Measurements from ENCODE around the gene CFAP299. TPM values are rescaled to one million over a fixed set of nuclear protein-coding genes. Genes with fewer than 3 reads are reported as not detected.

CFAP299 gene
- total and polyA plus RNA-seq, 4 experiments from 2014 or later: not detected

DNA sequence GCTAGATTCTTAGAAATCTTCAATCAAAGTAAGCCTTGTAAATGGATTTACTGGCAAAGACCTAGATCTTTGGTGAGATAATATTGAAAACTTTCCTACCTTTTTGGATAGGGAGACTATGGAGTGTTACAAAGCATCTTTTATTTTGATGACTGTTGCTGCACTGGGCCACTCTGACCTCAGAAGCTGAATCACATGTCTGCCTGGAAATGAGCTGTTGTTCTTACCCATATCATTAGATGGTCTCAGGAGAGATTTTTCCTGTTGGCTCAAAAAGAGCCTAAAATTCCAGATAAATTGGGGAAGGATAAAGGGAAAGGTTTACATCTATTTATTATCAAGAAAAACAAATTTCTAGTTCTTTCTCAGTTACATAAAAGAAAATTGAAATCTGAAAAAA is 567.5 kb downstream of the CFAP299 start:
- Mint-ChIP-seq H3K4me1 (peaks cover 0 to 3% (median 0%) of the 10 kb centered on the region in 4 donors), H3K27ac (no peak overlapping the region), H3K36me3 (no peaks in the 10 kb centered on the region), H3K27me3 (no peaks in the 10 kb centered on the region), H3K9me3 (peaks cover 6 to 25% (median 14%) of the 10 kb centered on the region in 8 donors), H3K4me3 (no peak overlapping the region)
- no peaks in the 10 kb centered on the region for H3K36me3 ChIP-seq (ENCODE audit: insufficient read depth, low read length)
- no peak overlapping the region for H3K27ac ChIP-seq (ENCODE audit: low read depth, low read length)
- no peaks in the 10 kb centered on the region for H3K9me3 ChIP-seq (ENCODE audit: control insufficient read depth in 1 of 2, low read length in 2 of 2)
- ChIA-PET CTCF (ENCODE audit: partially characterized antibody) (no interaction called here), POLR2A (ENCODE audit: partially characterized antibody) (no interaction called here)
- no peaks in the 10 kb centered on the region for H3K4me1 ChIP-seq (ENCODE audit: insufficient read depth, low read length)
- intact Hi-C loops (cut with micrococcal nuclease): no loop called here
- DNase-seq: no peak
- H3K27me3 ChIP-seq (ENCODE audit: insufficient read depth, low read length): no peaks in the 10 kb centered on the region
- no peak overlapping the region for H3K4me3 ChIP-seq (ENCODE audit: low read length in 2 of 2)

DNA sequence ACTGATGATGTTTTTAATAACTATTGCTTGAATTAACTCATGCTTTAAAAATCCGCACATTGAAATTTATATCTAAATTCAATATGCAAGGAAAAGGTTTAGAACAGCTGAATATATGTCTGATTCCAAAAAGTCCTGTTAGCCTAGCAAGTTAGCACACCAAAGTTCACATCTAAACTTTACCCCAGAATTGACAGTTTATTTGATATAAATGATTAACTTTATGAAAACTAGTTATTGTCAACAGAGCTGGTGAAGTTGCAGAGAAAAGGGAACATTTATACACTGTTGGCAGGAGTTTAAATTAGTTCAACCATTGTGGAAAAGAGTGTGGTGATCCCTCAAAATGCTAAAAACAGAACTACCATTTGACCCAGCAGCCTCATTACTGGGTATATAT is 574.4 kb downstream of the CFAP299 start:
- Histone ChIP-seq H3K4me1 (ENCODE audit: insufficient read depth, low read length) (no peaks in the 10 kb centered on the region), H3K4me3 (ENCODE audit: low read length in 2 of 2) (no peak overlapping the region), H3K27me3 (ENCODE audit: insufficient read depth, low read length) (no peaks in the 10 kb centered on the region), H3K9me3 (ENCODE audit: control insufficient read depth in 1 of 2, low read length in 2 of 2) (no peaks in the 10 kb centered on the region), H3K27ac (ENCODE audit: low read depth, low read length) (no peak overlapping the region), H3K36me3 (ENCODE audit: insufficient read depth, low read length) (no peaks in the 10 kb centered on the region)
- intact Hi-C loops (cut with micrococcal nuclease): no loop called here
- Mint-ChIP-seq H3K4me1 (peaks cover 0 to 2% (median under 1%) of the 10 kb centered on the region in 4 donors), H3K27ac (no peak overlapping the region), H3K4me3 (no peak overlapping the region), H3K9me3 (peaks cover 5 to 26% (median 16%) of the 10 kb centered on the region in 8 donors), H3K27me3 (no peaks in the 10 kb centered on the region), H3K36me3 (no peaks in the 10 kb centered on the region)
- ChIA-PET POLR2A (ENCODE audit: partially characterized antibody) (no interaction called here), CTCF (ENCODE audit: partially characterized antibody) (no interaction called here)
- no peak for DNase-seq

GRCh38 chr4:80911458-80911857 is 575.9 kb downstream of the CFAP299 start:
- peaks cover 0 to 2% (median under 1%) of the 10 kb centered on the region in 4 donors for H3K4me1 Mint-ChIP-seq
- H3K9me3 ChIP-seq (ENCODE audit: control insufficient read depth in 1 of 2, low read length in 2 of 2): no peaks in the 10 kb centered on the region
- H3K4me1 ChIP-seq (ENCODE audit: insufficient read depth, low read length): no peaks in the 10 kb centered on the region
- H3K36me3 ChIP-seq (ENCODE audit: insufficient read depth, low read length): no peaks in the 10 kb centered on the region
- ChIA-PET POLR2A (ENCODE audit: partially characterized antibody) (no interaction called here), CTCF (ENCODE audit: partially characterized antibody) (no interaction called here)
- H3K4me3 Mint-ChIP-seq: no peak overlapping the region
- no peak overlapping the region for H3K4me3 ChIP-seq (ENCODE audit: low read length in 2 of 2)
- intact Hi-C loops (cut with micrococcal nuclease): no loop called here
- no peak for DNase-seq
- peaks cover 3 to 17% (median 12%) of the 10 kb centered on the region in 8 donors for H3K9me3 Mint-ChIP-seq
- no peak overlapping the region for H3K27ac ChIP-seq (ENCODE audit: low read depth, low read length)
- H3K27me3 ChIP-seq (ENCODE audit: insufficient read depth, low read length): no peaks in the 10 kb centered on the region
- no peak overlapping the region for H3K27ac Mint-ChIP-seq
- no peaks in the 10 kb centered on the region for H3K36me3 Mint-ChIP-seq
- H3K27me3 Mint-ChIP-seq: no peaks in the 10 kb centered on the region

DNA sequence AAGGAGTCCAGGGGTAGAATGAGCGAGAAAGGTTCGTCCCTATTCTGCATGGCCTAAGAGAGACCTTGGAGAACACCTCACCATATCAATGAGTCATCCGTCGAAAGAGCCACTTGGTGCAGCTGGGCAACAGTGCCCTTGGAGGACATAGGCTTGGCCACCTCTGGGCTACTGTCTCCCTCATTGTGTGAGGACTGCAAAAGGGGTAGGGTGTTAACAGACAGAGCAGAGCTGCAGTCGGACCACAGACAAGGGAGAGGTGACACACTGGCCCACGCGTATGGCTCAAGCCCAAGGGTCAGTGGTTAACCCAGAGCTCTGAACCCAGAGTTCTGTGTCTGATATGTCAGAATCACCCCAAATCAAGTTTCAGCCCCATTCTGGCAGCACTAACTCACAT is 576.8 kb downstream of the CFAP299 start:
- Histone ChIP-seq H3K27me3 (ENCODE audit: insufficient read depth, low read length) (no peaks in the 10 kb centered on the region), H3K4me1 (ENCODE audit: insufficient read depth, low read length) (no peaks in the 10 kb centered on the region), H3K27ac (ENCODE audit: low read depth, low read length) (no peak overlapping the region), H3K9me3 (ENCODE audit: control insufficient read depth in 1 of 2, low read length in 2 of 2) (no peaks in the 10 kb centered on the region), H3K4me3 (ENCODE audit: low read length in 2 of 2) (no peak overlapping the region), H3K36me3 (ENCODE audit: insufficient read depth, low read length) (no peaks in the 10 kb centered on the region)
- ChIA-PET POLR2A (ENCODE audit: partially characterized antibody) (no interaction called here), CTCF (ENCODE audit: partially characterized antibody) (no interaction called here)
- DNase-seq: no peak
- peaks cover 0 to 11% (median 4%) of the 10 kb centered on the region in 8 donors for H3K9me3 Mint-ChIP-seq
- intact Hi-C loops (cut with micrococcal nuclease): no loop called here
- no peak overlapping the region for H3K4me3 Mint-ChIP-seq
- H3K36me3 Mint-ChIP-seq: no peaks in the 10 kb centered on the region
- no peaks in the 10 kb centered on the region for H3K27me3 Mint-ChIP-seq
- peak overlapping the region in 1 of 7 donors; percentile 64 for H3K27ac Mint-ChIP-seq
- H3K4me1 Mint-ChIP-seq: peaks cover 0 to 2% (median under 1%) of the 10 kb centered on the region in 4 donors

GRCh38 chr4:80913381-80913780 is 577.9 kb downstream of the CFAP299 start:
- no peak overlapping the region for H3K4me3 Mint-ChIP-seq
- ChIA-PET CTCF (ENCODE audit: partially characterized antibody) (no interaction called here), POLR2A (ENCODE audit: partially characterized antibody) (no interaction called here)
- H3K27me3 Mint-ChIP-seq: no peaks in the 10 kb centered on the region
- H3K36me3 ChIP-seq (ENCODE audit: insufficient read depth, low read length): no peaks in the 10 kb centered on the region
- no peak overlapping the region for H3K27ac ChIP-seq (ENCODE audit: low read depth, low read length)
- intact Hi-C loops (cut with micrococcal nuclease): no loop called here
- H3K36me3 Mint-ChIP-seq: no peaks in the 10 kb centered on the region
- no peaks in the 10 kb centered on the region for H3K27me3 ChIP-seq (ENCODE audit: insufficient read depth, low read length)
- no peaks in the 10 kb centered on the region for H3K4me1 ChIP-seq (ENCODE audit: insufficient read depth, low read length)
- no peaks in the 10 kb centered on the region for H3K9me3 ChIP-seq (ENCODE audit: control insufficient read depth in 1 of 2, low read length in 2 of 2)
- no peak for DNase-seq
- no peak overlapping the region for H3K27ac Mint-ChIP-seq
- H3K9me3 Mint-ChIP-seq: peaks cover 0 to 5% (median under 1%) of the 10 kb centered on the region in 8 donors
- no peak overlapping the region for H3K4me3 ChIP-seq (ENCODE audit: low read length in 2 of 2)
- H3K4me1 Mint-ChIP-seq: peaks cover 0 to 2% (median under 1%) of the 10 kb centered on the region in 4 donors

DNA sequence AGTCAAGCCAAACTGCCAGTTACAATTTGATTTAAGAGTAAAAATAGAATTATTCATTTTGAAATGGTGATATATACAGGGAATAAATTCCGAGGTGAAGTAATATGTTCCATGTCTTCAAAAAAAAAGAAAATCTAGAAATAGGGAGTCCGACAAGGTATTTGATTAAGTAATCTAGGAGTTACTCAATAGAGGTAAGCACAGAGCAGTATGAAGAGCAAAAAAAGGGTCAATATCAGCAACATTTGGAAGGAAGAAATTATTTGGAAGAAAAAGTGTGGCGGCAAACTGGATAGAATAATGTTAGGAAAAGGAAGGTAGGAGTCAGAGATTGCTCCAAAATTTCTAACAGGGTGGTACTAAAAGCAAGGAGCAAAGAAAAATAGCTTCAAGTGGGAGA is 581.2 kb downstream of the CFAP299 start:
- Mint-ChIP-seq H3K4me1 (peaks cover 0 to 2% (median under 1%) of the 10 kb centered on the region in 4 donors), H3K9me3 (no peaks in the 10 kb centered on the region), H3K27me3 (no peaks in the 10 kb centered on the region), H3K4me3 (no peak overlapping the region), H3K36me3 (no peaks in the 10 kb centered on the region), H3K27ac (peak overlapping the region in 1 of 7 donors; percentile 0)
- Histone ChIP-seq H3K27ac (ENCODE audit: low read depth, low read length) (no peak overlapping the region), H3K9me3 (ENCODE audit: control insufficient read depth in 1 of 2, low read length in 2 of 2) (no peaks in the 10 kb centered on the region), H3K4me1 (ENCODE audit: insufficient read depth, low read length) (no peaks in the 10 kb centered on the region), H3K4me3 (ENCODE audit: low read length in 2 of 2) (no peak overlapping the region), H3K27me3 (ENCODE audit: insufficient read depth, low read length) (no peaks in the 10 kb centered on the region), H3K36me3 (ENCODE audit: insufficient read depth, low read length) (no peaks in the 10 kb centered on the region)
- ChIA-PET POLR2A (ENCODE audit: partially characterized antibody) (no interaction called here), CTCF (ENCODE audit: partially characterized antibody) (no interaction called here)
- DNase-seq: no peak
- intact Hi-C loops (cut with micrococcal nuclease): no loop called here

GRCh38 chr4:80918004-80918403 is 582.5 kb downstream of the CFAP299 start:
- Mint-ChIP-seq H3K4me3 (no peak overlapping the region), H3K36me3 (no peaks in the 10 kb centered on the region), H3K9me3 (no peaks in the 10 kb centered on the region), H3K27me3 (no peaks in the 10 kb centered on the region), H3K4me1 (peaks cover 0 to 2% (median under 1%) of the 10 kb centered on the region in 4 donors), H3K27ac (no peak overlapping the region)
- Histone ChIP-seq H3K36me3 (ENCODE audit: insufficient read depth, low read length) (no peaks in the 10 kb centered on the region), H3K4me1 (ENCODE audit: insufficient read depth, low read length) (no peaks in the 10 kb centered on the region), H3K9me3 (ENCODE audit: control insufficient read depth in 1 of 2, low read length in 2 of 2) (no peaks in the 10 kb centered on the region), H3K27me3 (ENCODE audit: insufficient read depth, low read length) (no peaks in the 10 kb centered on the region), H3K4me3 (ENCODE audit: low read length in 2 of 2) (no peak overlapping the region), H3K27ac (ENCODE audit: low read depth, low read length) (no peak overlapping the region)
- ChIA-PET CTCF (ENCODE audit: partially characterized antibody) (no interaction called here), POLR2A (ENCODE audit: partially characterized antibody) (no interaction called here)
- intact Hi-C loops (cut with micrococcal nuclease): no loop called here
- no peak for DNase-seq

DNA sequence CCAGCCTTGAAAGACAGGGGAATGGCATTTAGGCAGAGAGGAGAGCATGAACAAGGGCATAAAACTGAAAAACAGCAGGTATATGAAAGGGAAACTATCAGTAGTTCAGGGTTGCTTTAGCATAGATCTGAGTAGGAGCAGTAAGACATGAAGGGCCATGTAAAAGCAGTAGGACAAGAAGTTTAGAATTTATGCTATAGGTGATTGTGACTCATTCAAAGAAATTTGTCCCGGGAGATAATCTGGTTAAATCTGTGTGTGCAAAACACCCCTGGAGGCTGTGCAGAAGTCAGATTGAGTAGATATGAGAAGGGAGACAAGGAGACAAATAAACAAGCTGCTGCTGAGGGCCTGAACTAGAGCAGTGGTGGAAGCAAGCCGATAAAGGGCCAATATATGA is 585.9 kb downstream of the CFAP299 start:
- no peaks in the 10 kb centered on the region for H3K9me3 Mint-ChIP-seq
- intact Hi-C loops (cut with micrococcal nuclease): no loop called here
- H3K27me3 Mint-ChIP-seq: no peaks in the 10 kb centered on the region

More for the DNA sequence above, 585.9 kb downstream of the CFAP299 start:
- Mint-ChIP-seq H3K36me3 (no peaks in the 10 kb centered on the region), H3K27ac (no peak overlapping the region), H3K4me1 (no peaks in the 10 kb centered on the region), H3K4me3 (no peak overlapping the region)
- CTCF ChIA-PET (ENCODE audit: partially characterized antibody): no interaction called here
- DNase-seq: no peak
- no peak overlapping the region for H3K4me3 ChIP-seq (ENCODE audit: low read length in 2 of 2)
- no peaks in the 10 kb centered on the region for H3K9me3 ChIP-seq (ENCODE audit: control insufficient read depth in 1 of 2, low read length in 2 of 2)
- H3K27me3 ChIP-seq (ENCODE audit: insufficient read depth, low read length): peaks cover 4% of the 10 kb centered on the region
- H3K4me1 ChIP-seq (ENCODE audit: insufficient read depth, low read length): no peaks in the 10 kb centered on the region
- H3K36me3 ChIP-seq (ENCODE audit: insufficient read depth, low read length): no peaks in the 10 kb centered on the region
- H3K27ac ChIP-seq (ENCODE audit: low read depth, low read length): no peak overlapping the region
- POLR2A ChIA-PET (ENCODE audit: partially characterized antibody): no interaction called here

Measured in CD4-positive, alpha-beta memory T cell (primary cell).